NCI-H1048 (cell line): ENCODE results near the gene CD274.
"Not testable (repeated sequence)": the region's sequence is repeated elsewhere in the genome, so short reads cannot be mapped to it uniquely, and the experiment has no call there.

ENCODE experiments used
- DNase-seq: peaks from one replicate; lab custom pipeline; 2025; lab: John Stamatoyannopoulos, UW

CD274 gene

GRCh38 chr9:5438301-5439162 lies 11.8 kb upstream of the CD274 start:
- DNase-seq, result no peak

GRCh38 chr9:5440426-5440825 lies 9.9 kb upstream of the CD274 start:
- DNase-seq, result no peak

- no peak for DNase-seq
Measured at GRCh38 chr9:5441043-5441442, 9.3 kb upstream of the CD274 start.

GRCh38 chr9:5442400-5443011 lies 7.8 kb upstream of the CD274 start:
- no peak for DNase-seq

GRCh38 chr9:5443850-5444249 lies 6.5 kb upstream of the CD274 start:
- no peak for DNase-seq

GRCh38 chr9:5445096-5445495 lies 5.2 kb upstream of the CD274 start:
- not testable (repeated sequence) for DNase-seq

GRCh38 chr9:5445886-5446285 lies 4.5 kb upstream of the CD274 start:
- no peak for DNase-seq

GRCh38 chr9:5446451-5447236 lies 3.7 kb upstream of the CD274 start:
- no peak for DNase-seq

GRCh38 chr9:5447337-5447736 lies 3.0 kb upstream of the CD274 start:
- DNase-seq, result no peak

- DNase-seq, result no peak
Measured at GRCh38 chr9:5448016-5448415, 2.3 kb upstream of the CD274 start.

GRCh38 chr9:5448461-5449435 lies 1.6 kb upstream of the CD274 start:
- no peak for DNase-seq

- DNase-seq, result no peak
Measured at GRCh38 chr9:5449521-5450358, 602 bp upstream of the CD274 start.

- no peak for DNase-seq
Measured at GRCh38 chr9:5452286-5452609, 1.9 kb downstream of the CD274 start.

- DNase-seq, result no peak
Measured at GRCh38 chr9:5453004-5453403, 2.7 kb downstream of the CD274 start.

- DNase-seq, result no peak
Measured at GRCh38 chr9:5453673-5454072, 3.3 kb downstream of the CD274 start.

- no peak for DNase-seq
Measured at GRCh38 chr9:5455181-5455580, 4.8 kb downstream of the CD274 start.

GRCh38 chr9:5459289-5459829 lies 9.0 kb downstream of the CD274 start:
- DNase-seq, result no peak

GRCh38 chr9:5460157-5460556 lies 9.8 kb downstream of the CD274 start:
- DNase-seq, result no peak

- not testable (repeated sequence) for DNase-seq
Measured at GRCh38 chr9:5464831-5465330, 14.5 kb downstream of the CD274 start.

GRCh38 chr9:5466005-5466404 lies 15.7 kb downstream of the CD274 start:
- no peak for DNase-seq
